ENCODE data around the gene NPNT.

Gene NPNT

GRCh38 chr4:105917171-105917685 is 22.0 kb downstream of the NPNT start:
- no peak for DNase-seq

GRCh38 chr4:105921301-105921700 is 26.0 kb downstream of the NPNT start:
- no peak for DNase-seq

- no peak for DNase-seq
Measured at GRCh38 chr4:105923497-105924238, 28.4 kb downstream of the NPNT start.

- DNase-seq: no peak
Measured at GRCh38 chr4:105924341-105924740, 29.1 kb downstream of the NPNT start.

DNA sequence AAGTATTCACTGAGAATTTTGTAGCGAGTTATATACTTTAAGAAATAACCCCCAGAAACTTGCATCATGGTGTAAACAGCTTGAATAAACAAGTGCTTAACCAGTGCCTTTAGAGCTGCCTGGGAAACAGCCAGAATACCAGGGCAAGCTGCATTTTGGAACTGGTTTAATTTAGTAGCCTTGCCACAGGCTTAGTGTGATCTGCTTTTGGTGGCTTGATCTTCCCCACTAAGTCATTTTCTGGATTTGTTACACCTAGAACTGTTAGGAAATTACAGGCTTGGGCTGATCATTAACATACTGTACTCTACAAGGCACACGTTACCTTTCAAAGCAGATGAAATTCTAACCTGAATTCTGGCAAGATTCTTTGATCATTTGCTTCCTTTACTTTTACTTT is 35.4 kb downstream of the NPNT start:
- DNase-seq: no peak

GRCh38 chr4:105933083-105933482 is 37.8 kb downstream of the NPNT start:
- no peak for DNase-seq

GRCh38 chr4:105934386-105934785 is 39.1 kb downstream of the NPNT start:
- DNase-seq: no peak

DNA sequence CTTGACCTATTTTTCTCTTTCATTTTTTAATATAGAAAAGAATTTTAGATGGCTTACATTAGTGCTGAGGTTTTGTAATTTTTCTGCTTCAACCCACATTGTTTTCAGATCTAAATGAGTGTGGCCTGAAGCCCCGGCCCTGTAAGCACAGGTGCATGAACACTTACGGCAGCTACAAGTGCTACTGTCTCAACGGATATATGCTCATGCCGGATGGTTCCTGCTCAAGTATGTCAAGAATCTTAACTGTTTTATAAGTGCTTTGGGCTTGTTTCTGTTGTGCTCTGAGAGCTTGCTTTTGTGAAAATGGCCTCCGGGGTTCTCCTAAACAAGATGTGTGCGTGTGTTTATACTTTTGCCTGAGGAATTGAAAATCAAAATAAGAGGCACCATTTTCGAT is 41.6 kb downstream of the NPNT start:
- DNase-seq: no peak

DNA sequence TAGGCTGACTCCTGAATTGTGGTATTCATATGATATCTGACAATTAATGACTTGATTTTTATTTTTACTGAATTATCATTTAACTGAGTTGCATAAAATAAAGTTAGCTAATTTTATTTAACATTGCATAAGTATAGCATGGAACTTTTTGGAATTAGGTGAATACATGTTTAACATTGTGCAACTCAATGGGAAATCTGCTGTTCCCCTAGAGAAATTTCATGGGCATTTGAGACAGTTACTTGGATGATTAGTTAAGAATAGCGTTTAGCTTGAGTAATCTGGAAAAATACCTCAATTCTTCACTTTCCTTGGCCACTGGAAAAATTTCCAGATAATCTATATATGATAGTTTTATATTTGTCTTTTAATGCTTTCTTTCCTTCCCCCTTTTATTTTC is 42.5 kb downstream of the NPNT start:
- no peak for DNase-seq

DNA sequence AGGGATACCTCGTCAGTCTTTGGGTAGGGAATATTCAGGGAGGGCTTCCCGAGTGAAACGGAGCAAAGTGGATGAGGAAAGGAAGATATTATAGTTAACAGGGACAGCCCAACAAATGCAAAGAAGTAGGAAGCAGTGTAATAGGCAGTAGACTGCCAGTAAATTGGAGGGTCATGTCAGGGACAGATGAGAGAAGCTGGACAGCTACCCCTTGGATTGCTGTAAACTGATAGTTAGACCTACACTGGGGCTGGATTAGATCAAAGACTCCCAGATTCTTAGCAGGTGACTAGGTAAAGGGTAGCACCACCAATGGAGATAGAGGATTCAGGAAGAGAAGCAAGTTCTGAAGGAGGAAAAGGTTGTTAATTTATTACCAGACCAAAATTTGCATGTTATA is 48.0 kb downstream of the NPNT start:
- DNase-seq: no peak

- DNase-seq: no peak
Measured at GRCh38 chr4:105944540-105944939, 49.3 kb downstream of the NPNT start.

GRCh38 chr4:105946771-105947170 is 51.5 kb downstream of the NPNT start:
- no peak for DNase-seq

- DNase-seq: no peak
Measured at GRCh38 chr4:105950701-105951100, 55.4 kb downstream of the NPNT start.

DNA sequence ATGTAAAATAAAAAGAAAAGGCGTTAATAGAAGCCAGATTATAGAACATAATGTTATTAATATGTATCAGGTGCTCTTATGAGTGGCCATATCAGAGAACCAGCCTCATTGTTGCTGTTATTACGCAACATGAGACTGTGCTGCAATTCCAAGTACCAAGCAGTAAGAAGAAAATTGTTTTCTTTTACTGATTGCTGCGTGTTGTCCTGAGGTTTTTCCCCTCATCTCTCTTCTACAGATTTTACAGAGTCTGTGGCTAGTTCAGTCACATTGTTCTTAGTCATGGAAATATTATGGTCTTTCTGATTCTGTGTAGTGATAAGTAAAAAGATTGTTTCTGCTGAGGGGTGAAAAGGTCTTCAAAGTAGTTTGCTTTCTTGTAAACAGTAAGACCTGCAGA is 55.9 kb downstream of the NPNT start:
- no peak for DNase-seq

DNA sequence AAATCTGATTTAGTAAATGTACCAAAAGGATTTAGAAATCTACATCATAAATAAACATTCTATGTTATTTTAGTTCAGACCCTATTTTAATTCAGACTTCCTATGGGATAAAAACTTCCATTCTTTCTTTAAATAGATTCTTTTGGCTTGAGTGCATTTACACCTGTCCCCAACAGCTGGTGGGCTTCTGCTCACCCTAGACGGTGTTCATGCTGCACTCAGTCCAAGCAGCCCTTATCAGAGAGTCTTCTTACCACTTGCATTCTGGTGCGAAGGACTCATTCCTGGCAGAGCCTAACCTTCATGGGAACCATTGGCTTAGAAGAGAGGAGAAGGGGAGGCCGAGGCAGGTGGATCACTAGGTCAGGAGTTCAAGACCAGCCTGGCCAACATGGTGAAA is 57.3 kb downstream of the NPNT start:
- DNase-seq: no peak

GRCh38 chr4:105956569-105956968 is 61.3 kb downstream of the NPNT start:
- no peak for DNase-seq

GRCh38 chr4:105957680-105958079 is 62.4 kb downstream of the NPNT start:
- DNase-seq: no peak

GRCh38 chr4:105963461-105964400 is 68.5 kb downstream of the NPNT start:
- DNase-seq: no peak

DNA sequence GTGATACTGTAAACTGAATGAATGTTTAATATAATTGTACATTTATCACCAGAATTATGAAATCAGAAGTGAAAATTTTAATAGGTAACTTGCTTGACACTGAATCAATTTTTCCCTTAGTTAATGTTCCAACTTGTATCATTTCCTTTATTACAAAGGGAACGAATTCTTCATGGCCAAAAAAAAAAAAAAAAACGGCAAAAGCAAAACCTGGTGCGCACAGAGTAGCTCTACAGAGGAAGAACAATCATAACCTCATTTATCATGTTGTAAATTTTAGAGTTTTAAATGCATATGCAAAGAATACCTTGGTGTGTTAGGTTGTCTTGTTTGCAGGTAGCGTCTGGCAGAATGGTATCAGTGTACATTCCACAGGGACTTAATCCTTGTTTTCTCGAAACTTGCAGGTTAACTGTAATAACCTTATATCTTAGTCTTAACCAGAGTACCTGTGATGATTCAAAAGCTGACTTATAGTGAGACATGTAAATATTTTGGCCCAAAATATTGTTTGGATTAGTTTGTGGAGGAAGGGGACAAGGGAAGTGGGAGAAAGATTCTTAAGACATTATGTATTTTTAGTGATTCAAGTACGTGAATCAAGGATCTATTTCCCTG is 70.0 kb downstream of the NPNT start:
- no peak for DNase-seq

GRCh38 chr4:105966051-105966450 is 70.8 kb downstream of the NPNT start:
- DNase-seq: no peak

- no peak for DNase-seq
Measured at GRCh38 chr4:105967058-105967658, 71.9 kb downstream of the NPNT start.

GRCh38 chr4:105969575-105969974 is 74.3 kb downstream of the NPNT start:
- DNase-seq: no peak

DNA sequence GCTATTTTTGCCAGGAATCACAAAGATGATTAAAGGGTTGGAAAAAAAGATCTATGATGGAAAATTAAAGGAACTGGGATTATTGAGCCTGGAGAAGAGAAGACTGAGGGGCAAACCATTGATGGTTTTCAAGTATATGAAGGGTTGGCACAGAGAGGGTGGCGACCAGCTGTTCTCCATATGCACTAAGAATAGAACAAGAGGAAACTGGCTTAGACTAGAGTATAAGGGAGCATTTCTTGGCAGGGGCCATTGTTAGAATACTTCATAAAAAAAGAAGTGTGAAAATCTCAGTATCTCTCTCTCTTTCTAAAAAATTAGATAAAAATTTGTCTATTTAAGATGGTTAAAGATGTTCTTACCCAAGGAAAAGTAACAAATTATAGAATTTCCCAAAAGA is 75.1 kb downstream of the NPNT start:
- no peak for DNase-seq
